NT2/D1 (cell line): ENCODE data around the gene PVALB.
A peak's percentile ranks its signal among the peaks of the same experiment; 100 is the strongest.

Experiments used
- DNase-seq: peaks from one replicate; pipeline ENCODE4 v3.0.0-alpha.2; 2011; ENCODE audit warnings: low read depth, low spot score
- H3K27me3 ChIP-seq: 2 replicates; pipeline ENCODE4 v1.6.0; 2011; ENCODE audit warnings: mild to moderate bottlenecking; ENCODE audit not compliant: insufficient read length, insufficient read depth
- H3K36me3 ChIP-seq: 2 replicates; pipeline ENCODE4 v1.6.1; 2011; ENCODE audit warnings: mild to moderate bottlenecking, low read length, mixed read lengths; ENCODE audit not compliant: insufficient read depth, insufficient read length
- H3K4me1 ChIP-seq: 2 replicates; pipeline ENCODE4 v1.5.1; 2011; ENCODE audit not compliant: insufficient read depth, insufficient read length
- H3K4me3 ChIP-seq: 2 replicates; pipeline ENCODE4 v1.5.1; 2011; ENCODE audit warnings: low read depth; ENCODE audit not compliant: insufficient read length
- H3K9ac ChIP-seq: 2 replicates; pipeline ENCODE4 v1.6.0; 2011; ENCODE audit warnings: low read depth; ENCODE audit not compliant: insufficient read length
- H3K9me3 ChIP-seq: 2 replicates; pipeline ENCODE4 v1.5.1; 2011; ENCODE audit warnings: mild to moderate bottlenecking, low read length; ENCODE audit not compliant: insufficient read depth
- SUZ12 ChIP-seq: IDR thresholded peaks from 2 replicates; pipeline ENCODE4 v1.6.1; 2011; ENCODE audit not compliant: insufficient read length, insufficient read depth; ENCODE audit errors: extremely low read depth
- YY1 ChIP-seq: IDR thresholded peaks from 2 replicates; pipeline ENCODE4 v1.6.1; 2011; ENCODE audit not compliant: insufficient read length, insufficient read depth
- ZNF274 ChIP-seq: IDR thresholded peaks from 2 replicates; pipeline ENCODE4 v1.6.1; 2011; ENCODE audit warnings: mild to moderate bottlenecking, low read depth, low read length

PVALB gene

GRCh38 chr22:36816636-36817524 is at the start of gene PVALB:
TSS of gene PVALB (minus strand) at chr22:36817035. CDS start at chr22:36817005, 30 bp downstream.
- peaks cover 34% of the 10 kb centered on the region for H3K27me3 ChIP-seq
- TF ChIP-seq ZNF274 (no peak), YY1 (no peak), SUZ12 (no peak)
- H3K4me3 ChIP-seq: peak within 1 kb of the TSS; percentile 42
- no peaks in the 10 kb centered on the region for H3K36me3 ChIP-seq
- DNase-seq: no peak
- peaks cover 23% of the 10 kb centered on the region for H3K4me1 ChIP-seq
- H3K9ac ChIP-seq: peak within 1 kb of the TSS; percentile 76
- no peaks in the 10 kb centered on the region for H3K9me3 ChIP-seq

GRCh38 chr22:36865346-36865745 is 48.5 kb upstream of the PVALB start:
- Histone ChIP-seq H3K4me3 (no peak overlapping the region), H3K27me3 (no peaks in the 10 kb centered on the region), H3K4me1 (peaks cover 3% of the 10 kb centered on the region), H3K36me3 (no peaks in the 10 kb centered on the region), H3K9ac (no peak overlapping the region), H3K9me3 (no peaks in the 10 kb centered on the region)
- no peak for TF ChIP-seq ZNF274
- TF ChIP-seq YY1: no peak
- TF ChIP-seq SUZ12: no peak
- no peak for DNase-seq

- no peak for TF ChIP-seq SUZ12
- TF ChIP-seq ZNF274: no peak
- TF ChIP-seq YY1: no peak
- Histone ChIP-seq H3K9me3 (no peaks in the 10 kb centered on the region), H3K27me3 (no peaks in the 10 kb centered on the region), H3K9ac (no peak overlapping the region), H3K4me3 (no peak overlapping the region), H3K4me1 (peaks cover 3% of the 10 kb centered on the region), H3K36me3 (no peaks in the 10 kb centered on the region)
- no peak for DNase-seq
These were observed 47.8 kb upstream of the PVALB start for GRCh38 chr22:36864454-36865215.

GRCh38 chr22:36863979-36864378 is 47.1 kb upstream of the PVALB start:
- Histone ChIP-seq H3K4me1 (peaks cover 3% of the 10 kb centered on the region), H3K9ac (no peak overlapping the region), H3K9me3 (no peaks in the 10 kb centered on the region), H3K36me3 (no peaks in the 10 kb centered on the region), H3K27me3 (no peaks in the 10 kb centered on the region), H3K4me3 (no peak overlapping the region)
- no peak for DNase-seq
- TF ChIP-seq YY1: no peak
- no peak for TF ChIP-seq SUZ12
- TF ChIP-seq ZNF274: no peak

- Histone ChIP-seq H3K9me3 (no peaks in the 10 kb centered on the region), H3K27me3 (no peaks in the 10 kb centered on the region), H3K4me1 (peaks cover 3% of the 10 kb centered on the region), H3K4me3 (no peak overlapping the region), H3K36me3 (no peaks in the 10 kb centered on the region), H3K9ac (no peak overlapping the region)
- TF ChIP-seq SUZ12: no peak
- no peak for TF ChIP-seq YY1
- no peak for TF ChIP-seq ZNF274
- no peak for DNase-seq
These were observed 46.4 kb upstream of the PVALB start for GRCh38 chr22:36863281-36863680.

GRCh38 chr22:36862251-36863242 is 45.7 kb upstream of the PVALB start:
- H3K4me1 ChIP-seq: peaks cover 3% of the 10 kb centered on the region
- H3K9me3 ChIP-seq: peaks cover 2% of the 10 kb centered on the region; the same call in 1 of the 2 replicates
- no peak overlapping the region for H3K4me3 ChIP-seq
- peaks cover under 1% of the 10 kb centered on the region for H3K27me3 ChIP-seq
- no peaks in the 10 kb centered on the region for H3K36me3 ChIP-seq
- no peak for DNase-seq
- TF ChIP-seq YY1: no peak
- no peak for TF ChIP-seq ZNF274
- H3K9ac ChIP-seq: no peak overlapping the region
